Muscle of arm (tissue), 12 donors: ENCODE data around the gene SLC35G6. TPM values are rescaled to one million over a fixed set of nuclear protein-coding genes. Genes with fewer than 3 reads are reported as not detected.
"Not testable (repeated sequence)": the region's sequence is repeated elsewhere in the genome, so short reads cannot be mapped to it uniquely, and the experiment has no call there.

ENCODE experiments used
- DNase-seq: peaks from one replicate; pipeline ENCODE4 v3.0.0-alpha.2; 2013
- polyA plus RNA-seq, 12 donors: library from polyadenylated mRNA; unstranded; fragments of 120-200 nt; gene quantifications; one replicate each; pipeline ENCODE4 v1.2.1, GENCODE V29; 2013; ENCODE audit not compliant: insufficient read length in 12 of 12

The SLC35G6 gene
- polyA plus RNA-seq, 12 donors = 0.08 to 0.65 (median 0.29) TPM; not detected in 3

- no peak for DNase-seq
These were observed 21.2 kb upstream of the SLC35G6 start for GRCh38 chr17:7459961-7460545.

- DNase-seq = no peak
These were observed 20.2 kb upstream of the SLC35G6 start for GRCh38 chr17:7460850-7461660.

- DNase-seq = no peak
These were observed 18.5 kb upstream of the SLC35G6 start for GRCh38 chr17:7462474-7463371.

- DNase-seq = no peak
These were observed 17.8 kb upstream of the SLC35G6 start for GRCh38 chr17:7463372-7463846.

- DNase-seq = no peak
These were observed 17.2 kb upstream of the SLC35G6 start for GRCh38 chr17:7464081-7464480.

- no peak for DNase-seq
These were observed 15.5 kb upstream of the SLC35G6 start for GRCh38 chr17:7465597-7466275.

GRCh38 chr17:7466318-7466638 is 15.0 kb upstream of the SLC35G6 start:
- no peak for DNase-seq

GRCh38 chr17:7466639-7467341 is 14.5 kb upstream of the SLC35G6 start:
- no peak for DNase-seq

- DNase-seq = no peak
These were observed 13.7 kb upstream of the SLC35G6 start for GRCh38 chr17:7467498-7467897.

GRCh38 chr17:7468290-7468689 is 13.0 kb upstream of the SLC35G6 start:
- no peak for DNase-seq

- DNase-seq = no peak
These were observed 12.3 kb upstream of the SLC35G6 start for GRCh38 chr17:7468804-7469389.

- DNase-seq = not testable (repeated sequence)
These were observed 11.4 kb upstream of the SLC35G6 start for GRCh38 chr17:7469843-7470242.

- DNase-seq = not testable (repeated sequence)
These were observed 10.7 kb upstream of the SLC35G6 start for GRCh38 chr17:7470457-7470973.

- no peak for DNase-seq
These were observed 9.5 kb upstream of the SLC35G6 start for GRCh38 chr17:7471729-7472128.

GRCh38 chr17:7474767-7475166 is 6.5 kb upstream of the SLC35G6 start:
- DNase-seq = not testable (repeated sequence)

GRCh38 chr17:7475764-7476422 is 5.4 kb upstream of the SLC35G6 start:
- DNase-seq = no peak

- DNase-seq = no peak
These were observed 4.8 kb upstream of the SLC35G6 start for GRCh38 chr17:7476494-7476893.

- no peak for DNase-seq
These were observed 4.3 kb upstream of the SLC35G6 start for GRCh38 chr17:7476951-7477350.

GRCh38 chr17:7477392-7478275 is 3.6 kb upstream of the SLC35G6 start:
- no peak for DNase-seq
